PFSK-1 (cell line): ENCODE results near the gene CD8A.

Experiments used
- POLR2AphosphoS5 ChIP-seq: IDR thresholded peaks from 2 replicates; pipeline ENCODE4 v1.6.1; 2012; ENCODE audit warnings: low read depth, mild to moderate bottlenecking, control low read depth, low read length, moderate library complexity
- REST ChIP-seq, 2 experiments: IDR thresholded peaks; 2 replicates each; pipeline versions ENCODE4 v1.6.1 to v1.8.0; 2011 to 2012; ENCODE audit warnings: low read depth in 2 of 2, low read length in 2 of 2, control low read depth in 1 of 2, inconsistent platforms in 1 of 2, mild to moderate bottlenecking in 1 of 2, moderate library complexity in 1 of 2; ENCODE audit not compliant: insufficient read depth in 1 of 2
- SIN3A ChIP-seq: IDR thresholded peaks from 2 replicates; pipeline ENCODE4 v1.6.1; 2012; ENCODE audit warnings: mild to moderate bottlenecking, low read length, moderate library complexity, borderline replicate concordance; ENCODE audit not compliant: insufficient read depth

GRCh38 chr2:86807133-86807467, 16.4 kb upstream of the CD8A start:
- TF ChIP-seq POLR2AphosphoS5 (no peak), SIN3A (no peak), REST (IDR thresholded peaks at IDR 0.05; ENCODE audit: insufficient read depth in 1 of 2, low read depth in 2 of 2, low read length in 2 of 2) (no peak)
